Naive thymus-derived CD4-positive, alpha-beta T cell (primary cell): ENCODE results near the gene SCGB1C1. TPM values are rescaled to one million over a fixed set of nuclear protein-coding genes. Genes with fewer than 3 reads are reported as not detected.

Source experiments
- ATAC-seq: fragments of 150-1000 bp; cut with Tn5 transposase; 2 replicates; pipeline ENCODE4 v1.10.0; 2021; ENCODE audit warnings: mild to moderate bottlenecking, moderate library complexity
- CTCF ChIA-PET: fragments of 350-600 bp; sonication (Branson Sonifier 250); formaldehyde crosslinking; loops from one replicate; lab custom pipeline; 2021; ENCODE audit warnings: antibody characterized with exemption; lab: Charles Lee
- POLR2A ChIA-PET: fragments of 350-600 bp; sonication (Branson Sonifier 250); formaldehyde crosslinking; loops from one replicate; lab custom pipeline; 2021; ENCODE audit warnings: antibody characterized with exemption, inconsistent platforms; lab: Charles Lee
- DNase-seq, 9 donors: peaks; one replicate each; pipeline versions ENCODE4 v3.0.0 to v3.0.0-alpha.2; 2020 to 2022; ENCODE audit warnings: mixed read lengths in 1 of 9
- H3K27ac ChIP-seq: one replicate; pipeline ENCODE4 v1.7.0; 2013; ENCODE audit warnings: mild to moderate bottlenecking, low read depth, low read length, moderate library complexity
- H3K27me3 ChIP-seq, 2 donors: one replicate each; pipeline ENCODE4 v1.7.0; 2013; ENCODE audit warnings: low read length in 2 of 2, mild to moderate bottlenecking in 2 of 2, moderate library complexity in 2 of 2; ENCODE audit not compliant: control insufficient read depth in 2 of 2, insufficient read depth in 2 of 2
- H3K36me3 ChIP-seq, 3 experiments: 1 replicate in 2 of 3; 2 replicates in 1 of 3; pipeline ENCODE4 v1.7.0; 2013; ENCODE audit warnings: low read length in 3 of 3, mild to moderate bottlenecking in 3 of 3, moderate library complexity in 1 of 3; ENCODE audit not compliant: insufficient read depth in 3 of 3, control insufficient read depth in 2 of 3
- H3K4me1 ChIP-seq, 2 donors: one replicate each; pipeline ENCODE4 v1.7.0; 2013; ENCODE audit warnings: low read length in 2 of 2, mild to moderate bottlenecking in 2 of 2, moderate library complexity in 1 of 2; ENCODE audit not compliant: control insufficient read depth in 2 of 2, insufficient read depth in 2 of 2
- H3K4me3 ChIP-seq: 2 replicates; pipeline ENCODE4 v1.7.0; 2013; ENCODE audit warnings: mild to moderate bottlenecking, low read length
- H3K9me3 ChIP-seq, 3 experiments: 1 replicate in 2 of 3; 2 replicates in 1 of 3; pipeline ENCODE4 v1.7.0; 2013; ENCODE audit warnings: low read length in 3 of 3; ENCODE audit not compliant: control insufficient read depth in 2 of 3
- H3K27ac Mint-ChIP-seq, 9 donors: one replicate each; pipeline ENCODE4 v1.8.0; 2020 to 2022; ENCODE audit warnings: mixed read lengths in 9 of 9, mild to moderate bottlenecking in 8 of 9, moderate library complexity in 5 of 9, inconsistent platforms in 2 of 9
- H3K27me3 Mint-ChIP-seq, 5 donors: one replicate each; pipeline ENCODE4 v1.8.0; 2021 to 2022; ENCODE audit warnings: mixed read lengths in 5 of 5, mild to moderate bottlenecking in 1 of 5
- H3K36me3 Mint-ChIP-seq, 5 donors: one replicate each; pipeline ENCODE4 v1.8.0; 2020 to 2022; ENCODE audit warnings: mixed read lengths in 5 of 5, mild to moderate bottlenecking in 3 of 5, inconsistent platforms in 1 of 5
- H3K4me1 Mint-ChIP-seq, 7 donors: one replicate each; pipeline ENCODE4 v1.8.0; 2020 to 2022; ENCODE audit warnings: mixed read lengths in 7 of 7, mild to moderate bottlenecking in 3 of 7, inconsistent platforms in 1 of 7
- H3K4me3 Mint-ChIP-seq, 10 donors: one replicate each; pipeline ENCODE4 v1.8.0; 2020 to 2022; ENCODE audit warnings: mild to moderate bottlenecking in 10 of 10, mixed read lengths in 10 of 10, moderate library complexity in 6 of 10, inconsistent platforms in 2 of 10
- H3K9me3 Mint-ChIP-seq, 11 donors: one replicate each; pipeline ENCODE4 v1.8.0; 2020 to 2022; ENCODE audit warnings: mixed read lengths in 11 of 11, mild to moderate bottlenecking in 4 of 11, inconsistent platforms in 1 of 11, moderate library complexity in 1 of 11
- intact Hi-C, 2 donors: fragments of 100-400 bp; cut with micrococcal nuclease; formaldehyde crosslinking; loops; one replicate each; pipeline ENCODE4 v1.15.1; 2023
- polyA plus RNA-seq, 2 donors: library from polyadenylated mRNA; unstranded; fragments of 300-500 nt; fragmentation: Illumina TruSeq; gene quantifications; one replicate each; pipeline ENCODE4 v1.2.3, GENCODE V29; 2021
- total RNA-seq, 6 experiments: library from RNA in 5 of 6; stranded (reverse) in 5 of 6; gene quantifications; 1 replicate in 5 of 6; 2 replicates in 1 of 6; pipeline ENCODE4 v1.2.3 and lab custom pipeline; 2021 to 2026

The SCGB1C1 gene
- total and polyA plus RNA-seq, 7 experiments from 2014 or later = not detected

GRCh38 chr11:221998-222789 is 29.3 kb downstream of the SCGB1C1 start:
- Mint-ChIP-seq H3K9me3 (no peaks in the 10 kb centered on the region), H3K27me3 (no peaks in the 10 kb centered on the region), H3K4me3 (no peak overlapping the region), H3K4me1 (peaks cover 0 to 22% (median 8%) of the 10 kb centered on the region in 7 donors), H3K36me3 (peaks cover 0 to 30% (median 16%) of the 10 kb centered on the region in 5 donors), H3K27ac (peak overlapping the region in 3 of 9 donors; percentile 19 to 25 (median 21))
- DNase-seq (no peak), ATAC-seq (no peak)
- Histone ChIP-seq H3K36me3 (peaks cover 0 to 15% (median 3%) of the 10 kb centered on the region in 3 experiments), H3K27ac (no peak overlapping the region), H3K4me3 (no peak overlapping the region), H3K9me3 (no peaks in the 10 kb centered on the region), H3K4me1 (no peaks in the 10 kb centered on the region), H3K27me3 (no peaks in the 10 kb centered on the region)
- ChIA-PET POLR2A (interaction anchor here (1.3 to 1.4 kb wide), 2 partner anchors 10 to 15 kb away, joined by 3 read pairs; partner anchors contain the start of gene PSMD13), CTCF (no interaction called here)
- intact Hi-C loops = no loop called here

GRCh38 chr11:223026-223789 is 30.3 kb downstream of the SCGB1C1 start:
- Mint-ChIP-seq H3K4me1 (peaks cover 5 to 27% (median 8%) of the 10 kb centered on the region in 7 donors), H3K4me3 (no peak overlapping the region), H3K27me3 (no peaks in the 10 kb centered on the region), H3K36me3 (peaks cover 1 to 32% (median 16%) of the 10 kb centered on the region in 5 donors), H3K9me3 (no peaks in the 10 kb centered on the region), H3K27ac (peak overlapping the region in 3 of 9 donors; percentile 21 to 60 (median 25))
- Histone ChIP-seq H3K4me3 (no peak overlapping the region), H3K9me3 (no peaks in the 10 kb centered on the region), H3K4me1 (no peaks in the 10 kb centered on the region), H3K27me3 (no peaks in the 10 kb centered on the region), H3K36me3 (peaks cover 0 to 15% (median 3%) of the 10 kb centered on the region in 3 experiments), H3K27ac (no peak overlapping the region)
- CTCF ChIA-PET = no interaction called here
- ATAC-seq (no peak), DNase-seq (no peak)
- POLR2A ChIA-PET = interaction anchor here (1.9 kb wide), 1 partner anchor 16 kb away, joined by 7 read pairs; the partner anchor contains the start of genes BET1L and RIC8A
- intact Hi-C loops = no loop called here

GRCh38 chr11:223884-224283 is 31.0 kb downstream of the SCGB1C1 start:
- Histone ChIP-seq H3K27ac (no peak overlapping the region), H3K4me3 (no peak overlapping the region), H3K4me1 (no peaks in the 10 kb centered on the region), H3K9me3 (no peaks in the 10 kb centered on the region), H3K36me3 (peaks cover 0 to 22% (median under 1%) of the 10 kb centered on the region in 3 experiments), H3K27me3 (no peaks in the 10 kb centered on the region)
- CTCF ChIA-PET = no interaction called here
- H3K4me1 Mint-ChIP-seq = peaks cover 5 to 34% (median 12%) of the 10 kb centered on the region in 7 donors
- no peak overlapping the region for H3K4me3 Mint-ChIP-seq
- intact Hi-C loops = no loop called here
- H3K9me3 Mint-ChIP-seq = no peaks in the 10 kb centered on the region
- H3K27me3 Mint-ChIP-seq = no peaks in the 10 kb centered on the region
- H3K27ac Mint-ChIP-seq = no peak overlapping the region
- H3K36me3 Mint-ChIP-seq = peaks cover 3 to 34% (median 20%) of the 10 kb centered on the region in 5 donors
- POLR2A ChIA-PET = interaction anchor here (1.9 kb wide), 1 partner anchor 17 kb away, joined by 7 read pairs; the partner anchor contains the start of genes BET1L and RIC8A
- no peak for ATAC-seq
- DNase-seq = no peak

GRCh38 chr11:224424-224823 is 31.5 kb downstream of the SCGB1C1 start:
- CTCF ChIA-PET = no interaction called here
- POLR2A ChIA-PET = interaction anchor here (1.9 kb wide), 1 partner anchor 17 kb away, joined by 7 read pairs; the partner anchor contains the start of genes BET1L and RIC8A

GRCh38 chr11:225734-226453 is 33.0 kb downstream of the SCGB1C1 start:
- Histone ChIP-seq H3K4me3 (no peak overlapping the region), H3K27ac (no peak overlapping the region), H3K27me3 (no peaks in the 10 kb centered on the region), H3K9me3 (no peaks in the 10 kb centered on the region), H3K36me3 (peaks cover 0 to 23% (median 0%) of the 10 kb centered on the region in 3 experiments), H3K4me1 (no peaks in the 10 kb centered on the region)
- ATAC-seq (no peak), DNase-seq (no peak)
- intact Hi-C loops = no loop called here
- Mint-ChIP-seq H3K4me1 (peaks cover 5 to 29% (median 15%) of the 10 kb centered on the region in 7 donors), H3K36me3 (peaks cover 3 to 34% (median 19%) of the 10 kb centered on the region in 5 donors), H3K9me3 (no peaks in the 10 kb centered on the region), H3K27ac (peak overlapping the region in 1 of 9 donors; percentile 48), H3K27me3 (no peaks in the 10 kb centered on the region), H3K4me3 (no peak overlapping the region)
- POLR2A ChIA-PET = interaction anchor here (0.6 kb wide), 2 partner anchors 9 to 394 kb away, joined by 3 read pairs; no protein-coding TSS in a partner anchor
- CTCF ChIA-PET = no interaction called here

More at GRCh38 chr11:224424-224823, 31.5 kb downstream of the SCGB1C1 start:
- H3K4me1 Mint-ChIP-seq = peaks cover 5 to 31% (median 13%) of the 10 kb centered on the region in 7 donors
- Histone ChIP-seq H3K36me3 (peaks cover 0 to 23% (median 0%) of the 10 kb centered on the region in 3 experiments), H3K9me3 (no peaks in the 10 kb centered on the region), H3K27ac (no peak overlapping the region), H3K27me3 (no peaks in the 10 kb centered on the region), H3K4me1 (no peaks in the 10 kb centered on the region), H3K4me3 (no peak overlapping the region)
- peaks cover 3 to 31% (median 20%) of the 10 kb centered on the region in 5 donors for H3K36me3 Mint-ChIP-seq
- no peaks in the 10 kb centered on the region for H3K9me3 Mint-ChIP-seq
- H3K27ac Mint-ChIP-seq = no peak overlapping the region
- ATAC-seq (no peak), DNase-seq (no peak)
- intact Hi-C loops = no loop called here
- no peaks in the 10 kb centered on the region for H3K27me3 Mint-ChIP-seq
- no peak overlapping the region for H3K4me3 Mint-ChIP-seq
